Measurements from ENCODE around the gene TMEM131L. TPM values are rescaled to one million over a fixed set of nuclear protein-coding genes. Genes with fewer than 3 reads are reported as not detected.
"Not testable (repeated sequence)": the region's sequence is repeated elsewhere in the genome, so short reads cannot be mapped to it uniquely, and the experiment has no call there.

TMEM131L gene
- total RNA-seq, 1 experiment from 2014 or later = 19.7 TPM

GRCh38 chr4:153603835-153604234, 137.7 kb downstream of the TMEM131L start:
- no peak overlapping the region for H3K4me3 ChIP-seq (replicated peaks in 1 of 2; ENCODE audit: low read depth in 1 of 2, low read length in 2 of 2)
- H3K4me1 ChIP-seq (ENCODE audit: control insufficient read depth in 1 of 2, insufficient read depth in 2 of 2, low read length in 2 of 2) = no peaks in the 10 kb centered on the region
- H3K4me2 ChIP-seq (ENCODE audit: low read length) = no peak overlapping the region
- CTCF ChIA-PET = no interaction called here
- H3K27me3 ChIP-seq (ENCODE audit: insufficient read depth, low read length) = no peaks in the 10 kb centered on the region
- POLR2A ChIA-PET = interaction anchor here (0.6 kb wide), 1 partner anchor 97 kb away, joined by 3 read pairs; no protein-coding TSS in a partner anchor
- DNase-seq (ENCODE audit: low read depth, low spot score) (no peak), ATAC-seq (no peak)
- H2AFZ ChIP-seq (ENCODE audit: low read depth, low read length, poor library complexity, severe bottlenecking) = no peak overlapping the region
- H4K20me1 ChIP-seq (ENCODE audit: insufficient read depth) = no peaks in the 10 kb centered on the region
- peaks cover 13 to 14% of the 10 kb centered on the region in 2 experiments; a peak in 3 of 4 replicates for H3K36me3 ChIP-seq (ENCODE audit: control insufficient read depth in 1 of 2, insufficient read depth in 2 of 2, low read length in 2 of 2)
- RAD21 ChIA-PET (ENCODE audit: low non-redundant PET in 1 of 2, low total read pairs in 2 of 2, uncharacterized antibody in 2 of 2, unreplicated experiment in 2 of 2) = no interaction called here
- H3K9me2 ChIP-seq (ENCODE audit: insufficient read depth) = no peaks in the 10 kb centered on the region
- intact Hi-C loops (cut with micrococcal nuclease) = no loop called here
- no peaks in the 10 kb centered on the region for H3K9me3 ChIP-seq (ENCODE audit: control insufficient read depth in 1 of 2, insufficient read depth in 1 of 2, low read depth in 1 of 2, low read length in 2 of 2)
- no peak overlapping the region for H3K9ac ChIP-seq (ENCODE audit: low read length)
- no peak for TF ChIP-seq SP1 (IDR thresholded peaks at IDR 0.05; ENCODE audit: low read depth)
- no peak for TF ChIP-seq FOSL1 (IDR thresholded peaks at IDR 0.05; ENCODE audit: low read depth)
- TF ChIP-seq CTCF (IDR thresholded peaks at IDR 0.05 in 2 of 3, conservative IDR thresholded peaks at IDR 0.05 in 1 of 3; ENCODE audit: borderline replicate concordance in 1 of 3, insufficient read depth in 1 of 3, low read depth in 2 of 3, low read length in 2 of 3) = no peak
- TF ChIP-seq TCF7L2 (IDR thresholded peaks at IDR 0.05; ENCODE audit: borderline replicate concordance, extremely low read depth, insufficient read depth, insufficient read length) = no peak
- TF ChIP-seq EZH2 (IDR thresholded peaks at IDR 0.05) = no peak
- TF ChIP-seq YY1 (IDR thresholded peaks at IDR 0.05; ENCODE audit: extremely low read depth, insufficient replicate concordance, low read depth, low read length) = no peak
- no peak for TF ChIP-seq JUND (IDR thresholded peaks at IDR 0.05)
- no peak for TF ChIP-seq SIN3A (IDR thresholded peaks at IDR 0.05; ENCODE audit: low read depth)
- no peak for TF ChIP-seq MAX (IDR thresholded peaks at IDR 0.05)
- TF ChIP-seq CBX3 (IDR thresholded peaks at IDR 0.05; ENCODE audit: low read depth) = no peak
- TF ChIP-seq POLR2AphosphoS5 (IDR thresholded peaks at IDR 0.05; ENCODE audit: low read depth, low read length) = no peak
- no peak for TF ChIP-seq CEBPB (IDR thresholded peaks at IDR 0.05; ENCODE audit: low read depth)
- TSS peak; percentile 24 for BruUV-seq (replicated peaks)
- no peaks in the 10 kb centered on the region for H3K79me2 ChIP-seq (ENCODE audit: insufficient read depth, low read length)
- no peak overlapping the region for H3K27ac ChIP-seq (ENCODE audit: low read depth, low read length)

- H3K4me1 ChIP-seq (ENCODE audit: control insufficient read depth in 1 of 2, insufficient read depth in 2 of 2, low read length in 2 of 2); H3K36me3 ChIP-seq (ENCODE audit: control insufficient read depth in 1 of 2, insufficient read depth in 2 of 2, low read length in 2 of 2); intact Hi-C loops (cut with micrococcal nuclease); POLR2A ChIA-PET; H4K20me1 ChIP-seq (ENCODE audit: insufficient read depth); H3K4me2 ChIP-seq (ENCODE audit: low read length); H3K9ac ChIP-seq (ENCODE audit: low read length); H3K9me3 ChIP-seq (ENCODE audit: control insufficient read depth in 1 of 2, insufficient read depth in 1 of 2, low read depth in 1 of 2, low read length in 2 of 2); ATAC-seq; H3K79me2 ChIP-seq (ENCODE audit: insufficient read depth, low read length); H3K9me2 ChIP-seq (ENCODE audit: insufficient read depth); H2AFZ ChIP-seq (ENCODE audit: low read depth, low read length, poor library complexity, severe bottlenecking); H3K27ac ChIP-seq (ENCODE audit: low read depth, low read length); DNase-seq (ENCODE audit: low read depth, low spot score); CTCF ChIA-PET; RAD21 ChIA-PET (ENCODE audit: low non-redundant PET in 1 of 2, low total read pairs in 2 of 2, uncharacterized antibody in 2 of 2, unreplicated experiment in 2 of 2); H3K27me3 ChIP-seq (ENCODE audit: insufficient read depth, low read length); H3K4me3 ChIP-seq (replicated peaks in 1 of 2; ENCODE audit: low read depth in 1 of 2, low read length in 2 of 2); BruUV-seq (replicated peaks): not testable (repeated sequence)
Observed at GRCh38 chr4:153609070-153609469, 142.9 kb downstream of the TMEM131L start.
